GM12873 (cell line): Measurements from ENCODE around the gene CAMK2G.

ENCODE experiments used
- CTCF ChIP-seq: IDR thresholded peaks from 2 replicates; pipeline ENCODE4 v1.5.1; 2012; ENCODE audit warnings: low read depth, mild to moderate bottlenecking, moderate library complexity, low read length, control low read depth; ENCODE audit not compliant: insufficient read depth; ENCODE audit errors: missing control alignments

CAMK2G gene

GRCh38 chr10:73889014-73889413, 14.7 kb upstream of the CAMK2G start:
- TF ChIP-seq CTCF = no peak

- no peak for TF ChIP-seq CTCF
Observed at GRCh38 chr10:73888514-73888913, 14.2 kb upstream of the CAMK2G start.

GRCh38 chr10:73887294-73888039, 13.1 kb upstream of the CAMK2G start:
- TF ChIP-seq CTCF = no peak

- no peak for TF ChIP-seq CTCF
Observed at GRCh38 chr10:73886661-73887293, 12.4 kb upstream of the CAMK2G start.

- peak; percentile 89 for TF ChIP-seq CTCF
Observed at GRCh38 chr10:73886085-73886529, 11.8 kb upstream of the CAMK2G start.

GRCh38 chr10:73884017-73884416, 9.7 kb upstream of the CAMK2G start:
- no peak for TF ChIP-seq CTCF

GRCh38 chr10:73881221-73881919, 7.0 kb upstream of the CAMK2G start:
- TF ChIP-seq CTCF = no peak
